ENCODE data around the gene PPP6R3.
"Not testable (repeated sequence)": the region's sequence is repeated elsewhere in the genome, so short reads cannot be mapped to it uniquely, and the experiment has no call there.

DNA sequence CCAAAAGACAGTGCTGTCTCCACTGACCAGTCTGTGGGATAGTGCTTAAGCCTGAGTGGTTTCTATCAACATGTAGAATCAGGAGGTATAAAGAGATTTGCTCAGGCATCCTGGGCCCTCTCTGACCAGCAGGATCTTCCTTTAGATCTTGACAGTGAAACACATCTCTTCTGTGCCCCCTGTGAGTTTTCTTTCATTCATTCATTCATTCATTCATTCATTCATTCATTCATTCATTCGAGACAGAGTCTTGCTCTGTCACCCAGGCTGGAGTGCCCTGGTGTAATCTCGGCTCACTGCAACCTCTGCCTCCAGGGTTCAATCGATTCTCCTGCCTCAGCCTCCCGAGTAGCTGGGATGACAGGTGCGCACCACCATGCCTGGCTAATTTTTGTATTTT, 26.4 kb upstream of the PPP6R3 start:
- TF ChIP-seq, protein P1, sequence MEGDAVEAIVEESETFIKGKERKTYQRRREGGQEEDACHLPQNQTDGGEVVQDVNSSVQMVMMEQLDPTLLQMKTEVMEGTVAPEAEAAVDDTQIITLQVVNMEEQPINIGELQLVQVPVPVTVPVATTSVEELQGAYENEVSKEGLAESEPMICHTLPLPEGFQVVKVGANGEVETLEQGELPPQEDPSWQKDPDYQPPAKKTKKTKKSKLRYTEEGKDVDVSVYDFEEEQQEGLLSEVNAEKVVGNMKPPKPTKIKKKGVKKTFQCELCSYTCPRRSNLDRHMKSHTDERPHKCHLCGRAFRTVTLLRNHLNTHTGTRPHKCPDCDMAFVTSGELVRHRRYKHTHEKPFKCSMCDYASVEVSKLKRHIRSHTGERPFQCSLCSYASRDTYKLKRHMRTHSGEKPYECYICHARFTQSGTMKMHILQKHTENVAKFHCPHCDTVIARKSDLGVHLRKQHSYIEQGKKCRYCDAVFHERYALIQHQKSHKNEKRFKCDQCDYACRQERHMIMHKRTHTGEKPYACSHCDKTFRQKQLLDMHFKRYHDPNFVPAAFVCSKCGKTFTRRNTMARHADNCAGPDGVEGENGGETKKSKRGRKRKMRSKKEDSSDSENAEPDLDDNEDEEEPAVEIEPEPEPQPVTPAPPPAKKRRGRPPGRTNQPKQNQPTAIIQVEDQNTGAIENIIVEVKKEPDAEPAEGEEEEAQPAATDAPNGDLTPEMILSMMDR (conservative IDR thresholded peaks at IDR 0.05; ENCODE audit: low read length) = not testable (repeated sequence)
- not testable (repeated sequence) for TF ChIP-seq EZH2phosphoT487 (IDR thresholded peaks at IDR 0.05; ENCODE audit: borderline replicate concordance)

Measured in Loucy (cell line).